Naive thymus-derived CD4-positive, alpha-beta T cell (primary cell): ENCODE results near the gene ERVH48-1. TPM values are rescaled to one million over a fixed set of nuclear protein-coding genes. Genes with fewer than 3 reads are reported as not detected.

ENCODE experiments used
- ATAC-seq: fragments of 150-1000 bp; cut with Tn5 transposase; 2 replicates; pipeline ENCODE4 v1.10.0; 2021; ENCODE audit warnings: mild to moderate bottlenecking, moderate library complexity
- CTCF ChIA-PET: fragments of 350-600 bp; sonication (Branson Sonifier 250); formaldehyde crosslinking; loops from one replicate; lab custom pipeline; 2021; ENCODE audit warnings: antibody characterized with exemption; lab: Charles Lee
- POLR2A ChIA-PET: fragments of 350-600 bp; sonication (Branson Sonifier 250); formaldehyde crosslinking; loops from one replicate; lab custom pipeline; 2021; ENCODE audit warnings: antibody characterized with exemption, inconsistent platforms; lab: Charles Lee
- DNase-seq, 9 donors: peaks; one replicate each; pipeline versions ENCODE4 v3.0.0 to v3.0.0-alpha.2; 2020 to 2022; ENCODE audit warnings: mixed read lengths in 1 of 9
- H3K27ac ChIP-seq: one replicate; pipeline ENCODE4 v1.7.0; 2013; ENCODE audit warnings: mild to moderate bottlenecking, low read depth, low read length, moderate library complexity
- H3K27me3 ChIP-seq, 2 donors: one replicate each; pipeline ENCODE4 v1.7.0; 2013; ENCODE audit warnings: low read length in 2 of 2, mild to moderate bottlenecking in 2 of 2, moderate library complexity in 2 of 2; ENCODE audit not compliant: control insufficient read depth in 2 of 2, insufficient read depth in 2 of 2
- H3K36me3 ChIP-seq, 3 experiments: 1 replicate in 2 of 3; 2 replicates in 1 of 3; pipeline ENCODE4 v1.7.0; 2013; ENCODE audit warnings: low read length in 3 of 3, mild to moderate bottlenecking in 3 of 3, moderate library complexity in 1 of 3; ENCODE audit not compliant: insufficient read depth in 3 of 3, control insufficient read depth in 2 of 3
- H3K4me1 ChIP-seq, 2 donors: one replicate each; pipeline ENCODE4 v1.7.0; 2013; ENCODE audit warnings: low read length in 2 of 2, mild to moderate bottlenecking in 2 of 2, moderate library complexity in 1 of 2; ENCODE audit not compliant: control insufficient read depth in 2 of 2, insufficient read depth in 2 of 2
- H3K4me3 ChIP-seq: 2 replicates; pipeline ENCODE4 v1.7.0; 2013; ENCODE audit warnings: mild to moderate bottlenecking, low read length
- H3K9me3 ChIP-seq, 3 experiments: 1 replicate in 2 of 3; 2 replicates in 1 of 3; pipeline ENCODE4 v1.7.0; 2013; ENCODE audit warnings: low read length in 3 of 3; ENCODE audit not compliant: control insufficient read depth in 2 of 3
- H3K27ac Mint-ChIP-seq, 9 donors: one replicate each; pipeline ENCODE4 v1.8.0; 2020 to 2022; ENCODE audit warnings: mixed read lengths in 9 of 9, mild to moderate bottlenecking in 8 of 9, moderate library complexity in 5 of 9, inconsistent platforms in 2 of 9
- H3K27me3 Mint-ChIP-seq, 5 donors: one replicate each; pipeline ENCODE4 v1.8.0; 2021 to 2022; ENCODE audit warnings: mixed read lengths in 5 of 5, mild to moderate bottlenecking in 1 of 5
- H3K36me3 Mint-ChIP-seq, 5 donors: one replicate each; pipeline ENCODE4 v1.8.0; 2020 to 2022; ENCODE audit warnings: mixed read lengths in 5 of 5, mild to moderate bottlenecking in 3 of 5, inconsistent platforms in 1 of 5
- H3K4me1 Mint-ChIP-seq, 7 donors: one replicate each; pipeline ENCODE4 v1.8.0; 2020 to 2022; ENCODE audit warnings: mixed read lengths in 7 of 7, mild to moderate bottlenecking in 3 of 7, inconsistent platforms in 1 of 7
- H3K4me3 Mint-ChIP-seq, 10 donors: one replicate each; pipeline ENCODE4 v1.8.0; 2020 to 2022; ENCODE audit warnings: mild to moderate bottlenecking in 10 of 10, mixed read lengths in 10 of 10, moderate library complexity in 6 of 10, inconsistent platforms in 2 of 10
- H3K9me3 Mint-ChIP-seq, 11 donors: one replicate each; pipeline ENCODE4 v1.8.0; 2020 to 2022; ENCODE audit warnings: mixed read lengths in 11 of 11, mild to moderate bottlenecking in 4 of 11, inconsistent platforms in 1 of 11, moderate library complexity in 1 of 11
- intact Hi-C, 2 donors: fragments of 100-400 bp; cut with micrococcal nuclease; formaldehyde crosslinking; loops; one replicate each; pipeline ENCODE4 v1.15.1; 2023
- polyA plus RNA-seq, 2 donors: library from polyadenylated mRNA; unstranded; fragments of 300-500 nt; fragmentation: Illumina TruSeq; gene quantifications; one replicate each; pipeline ENCODE4 v1.2.3, GENCODE V29; 2021
- total RNA-seq, 6 experiments: library from RNA in 5 of 6; stranded (reverse) in 5 of 6; gene quantifications; 1 replicate in 5 of 6; 2 replicates in 1 of 6; pipeline ENCODE4 v1.2.3 and lab custom pipeline; 2021 to 2026

The ERVH48-1 gene
- total and polyA plus RNA-seq, 7 experiments from 2014 or later, result 0.17 to 2.8 (median 0.65) TPM

DNA sequence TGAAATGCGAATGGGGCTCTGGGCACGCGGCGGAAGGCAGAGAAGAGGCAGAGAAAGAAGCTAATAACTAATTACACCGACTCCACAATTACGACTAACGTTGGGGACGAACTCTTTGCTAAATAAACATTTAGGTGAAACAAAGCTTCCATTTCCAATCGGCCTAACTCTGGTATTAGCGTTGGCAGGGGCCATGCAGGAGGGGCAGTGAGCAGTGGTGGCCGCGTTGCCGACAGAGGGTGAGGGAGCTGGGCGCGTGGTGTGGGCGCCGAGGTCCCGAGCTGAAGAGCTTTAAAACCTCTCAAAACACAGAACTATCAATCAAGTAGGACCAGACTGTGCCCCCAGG lies 32.9 kb downstream of the ERVH48-1 start:
- H3K4me1 Mint-ChIP-seq, result peaks cover 11 to 21% (median 19%) of the 10 kb centered on the region in 7 donors
- peak overlapping the region; percentile 92 to 98 (median 97) for H3K27ac Mint-ChIP-seq
- Histone ChIP-seq H3K4me1 (peaks cover 6 to 8% of the 10 kb centered on the region in 2 donors), H3K27me3 (no peaks in the 10 kb centered on the region), H3K9me3 (no peaks in the 10 kb centered on the region), H3K4me3 (peak overlapping the region; percentile 94), H3K27ac (peak overlapping the region; percentile 97), H3K36me3 (peaks cover 0 to 8% (median 0%) of the 10 kb centered on the region in 3 experiments)
- H3K4me3 Mint-ChIP-seq, result peak overlapping the region; percentile 87 to 96 (median 90)
- ChIA-PET CTCF (interaction anchor here (0.9 kb wide), 1 partner anchor 83 kb away, joined by 3 read pairs; no protein-coding TSS in a partner anchor), POLR2A (interaction anchor here (0.8 to 3.5 kb wide), 8 partner anchors 8 to 299 kb away, joined by 3 to 44 read pairs (median 5); partner anchors contain the start of genes PKNOX1 and WDR4)
- no peak for ATAC-seq
- H3K27me3 Mint-ChIP-seq, result no peaks in the 10 kb centered on the region
- H3K9me3 Mint-ChIP-seq, result no peaks in the 10 kb centered on the region
- peaks cover 0 to 9% (median 6%) of the 10 kb centered on the region in 5 donors for H3K36me3 Mint-ChIP-seq
- DNase-seq, result no peak
- intact Hi-C loops, result loop anchor here (2.0 to 10.0 kb wide), 3 partner anchors 58 to 896 kb away; partner anchors contain the start of genes PDXK (in 1 of the 2) and RRP1 (in 1 of the 2)

DNA sequence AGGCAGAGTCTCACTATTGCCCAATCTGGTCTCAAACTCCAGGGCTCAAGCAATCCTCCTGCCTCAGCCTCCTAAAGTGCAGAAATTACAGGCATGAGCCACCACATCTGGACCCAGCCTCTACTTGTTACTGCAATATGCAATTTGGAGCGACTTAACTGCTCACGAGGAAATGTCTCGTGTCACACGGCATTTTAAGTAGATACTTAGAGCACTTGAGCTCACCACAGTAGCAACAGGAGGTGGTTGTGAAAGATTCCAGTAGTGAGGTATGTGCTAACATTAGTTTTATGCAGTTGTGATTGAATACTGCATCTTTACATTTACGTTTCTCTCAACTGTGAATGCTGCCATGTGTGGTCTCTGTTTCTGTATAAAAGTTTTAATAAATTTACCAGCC lies 38.1 kb downstream of the ERVH48-1 start:
- H3K4me3 ChIP-seq, result no peak overlapping the region
- H3K4me1 ChIP-seq, result peaks cover 1 to 3% of the 10 kb centered on the region in 2 donors
- H3K27ac Mint-ChIP-seq, result no peak overlapping the region
- CTCF ChIA-PET, result no interaction called here
- peaks cover 2 to 4% (median 2%) of the 10 kb centered on the region in 7 donors for H3K4me1 Mint-ChIP-seq
- H3K4me3 Mint-ChIP-seq, result no peak overlapping the region
- no peak overlapping the region for H3K27ac ChIP-seq
- POLR2A ChIA-PET, result no interaction called here
- no peaks in the 10 kb centered on the region for H3K36me3 ChIP-seq
- ATAC-seq (no peak), DNase-seq (no peak)
- no peaks in the 10 kb centered on the region for H3K9me3 Mint-ChIP-seq
- H3K9me3 ChIP-seq, result no peaks in the 10 kb centered on the region
- intact Hi-C loops, result no loop called here
- H3K36me3 Mint-ChIP-seq, result no peaks in the 10 kb centered on the region
- no peaks in the 10 kb centered on the region for H3K27me3 Mint-ChIP-seq
- H3K27me3 ChIP-seq, result no peaks in the 10 kb centered on the region

DNA sequence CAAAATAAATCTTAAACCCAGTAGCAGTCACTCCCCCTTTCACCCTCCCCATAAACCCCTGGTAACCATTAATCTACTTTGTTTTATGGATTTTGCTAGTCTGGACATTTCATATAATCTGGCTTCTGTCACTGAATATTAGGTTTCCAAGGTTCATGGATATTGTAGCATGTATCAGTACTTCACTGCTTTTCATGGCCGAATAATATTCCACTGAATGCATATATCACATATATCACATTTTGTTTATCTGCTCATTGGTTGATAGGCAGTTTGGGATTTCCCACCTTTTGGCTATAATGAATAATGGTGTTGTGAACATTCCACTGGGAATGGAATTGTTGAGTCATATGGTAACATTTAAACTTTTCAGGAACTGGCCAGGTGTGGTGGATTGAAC lies 41.5 kb downstream of the ERVH48-1 start:
- peaks cover 0 to 6% (median 0%) of the 10 kb centered on the region in 11 donors for H3K9me3 Mint-ChIP-seq
- peaks cover 0 to 4% (median 0%) of the 10 kb centered on the region in 5 donors for H3K36me3 Mint-ChIP-seq
- no peaks in the 10 kb centered on the region for H3K9me3 ChIP-seq
- H3K27ac Mint-ChIP-seq, result no peak overlapping the region
- intact Hi-C loops, result no loop called here
- peaks cover 0 to 4% (median 0%) of the 10 kb centered on the region in 3 experiments for H3K36me3 ChIP-seq
- peaks cover 0 to 6% (median 0%) of the 10 kb centered on the region in 5 donors for H3K27me3 Mint-ChIP-seq
- H3K4me1 Mint-ChIP-seq, result peaks cover 8 to 24% (median 17%) of the 10 kb centered on the region in 7 donors
- ChIA-PET CTCF (no interaction called here), POLR2A (interaction anchor here (0.6 to 1.5 kb wide), 2 partner anchors 9 to 52 kb away, joined by 3 to 8 read pairs; partner anchors contain the start of gene NDUFV3)
- H3K4me1 ChIP-seq, result peaks cover 7 to 8% of the 10 kb centered on the region in 2 donors
- no peak overlapping the region for H3K4me3 Mint-ChIP-seq
- ATAC-seq (no peak), DNase-seq (no peak)
- no peak overlapping the region for H3K27ac ChIP-seq
- H3K4me3 ChIP-seq, result no peak overlapping the region
- H3K27me3 ChIP-seq, result no peaks in the 10 kb centered on the region

DNA sequence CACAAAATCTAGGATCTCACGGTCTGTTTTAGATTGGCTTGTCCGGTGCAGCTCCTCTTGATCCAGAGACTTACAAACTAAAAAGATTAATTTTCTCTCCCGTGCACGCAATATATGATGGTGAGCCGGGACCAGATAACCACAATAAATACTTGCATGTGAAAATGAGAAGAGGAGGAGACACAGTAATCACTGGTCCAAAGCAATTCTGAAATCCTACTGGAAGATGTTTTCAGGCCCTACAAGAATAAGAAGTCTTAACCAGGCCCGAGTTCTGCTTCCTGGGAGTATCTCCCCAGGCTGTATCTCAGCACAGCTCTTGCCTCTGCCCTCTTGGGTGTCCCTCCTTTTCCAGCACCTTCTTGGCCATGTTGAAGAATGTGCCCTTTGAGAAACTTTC lies 45.1 kb downstream of the ERVH48-1 start:
- Histone ChIP-seq H3K27me3 (no peaks in the 10 kb centered on the region), H3K27ac (peak overlapping the region; percentile 85), H3K4me1 (peaks cover 12 to 15% of the 10 kb centered on the region in 2 donors), H3K36me3 (peaks cover 0 to 11% (median 0%) of the 10 kb centered on the region in 3 experiments), H3K9me3 (no peaks in the 10 kb centered on the region), H3K4me3 (peak overlapping the region; percentile 66)
- peaks cover 0 to 6% (median 0%) of the 10 kb centered on the region in 5 donors for H3K27me3 Mint-ChIP-seq
- peaks cover 0 to 6% (median 0%) of the 10 kb centered on the region in 11 donors for H3K9me3 Mint-ChIP-seq
- H3K4me1 Mint-ChIP-seq, result peaks cover 17 to 41% (median 29%) of the 10 kb centered on the region in 7 donors
- ATAC-seq (no peak), DNase-seq (peak in 1 of 9 donors; percentile 4)
- H3K27ac Mint-ChIP-seq, result peak overlapping the region; percentile 94 to 100 (median 98)
- intact Hi-C loops, result no loop called here
- H3K4me3 Mint-ChIP-seq, result peak overlapping the region; percentile 93 to 99 (median 97)
- POLR2A ChIA-PET, result interaction anchor here (1.3 to 4.2 kb wide), 3 partner anchors 10 to 18 kb away, joined by 3 to 44 read pairs (median 6); partner anchors contain the start of gene NDUFV3
- CTCF ChIA-PET, result no interaction called here
- H3K36me3 Mint-ChIP-seq, result peaks cover 0 to 4% (median 3%) of the 10 kb centered on the region in 5 donors

DNA sequence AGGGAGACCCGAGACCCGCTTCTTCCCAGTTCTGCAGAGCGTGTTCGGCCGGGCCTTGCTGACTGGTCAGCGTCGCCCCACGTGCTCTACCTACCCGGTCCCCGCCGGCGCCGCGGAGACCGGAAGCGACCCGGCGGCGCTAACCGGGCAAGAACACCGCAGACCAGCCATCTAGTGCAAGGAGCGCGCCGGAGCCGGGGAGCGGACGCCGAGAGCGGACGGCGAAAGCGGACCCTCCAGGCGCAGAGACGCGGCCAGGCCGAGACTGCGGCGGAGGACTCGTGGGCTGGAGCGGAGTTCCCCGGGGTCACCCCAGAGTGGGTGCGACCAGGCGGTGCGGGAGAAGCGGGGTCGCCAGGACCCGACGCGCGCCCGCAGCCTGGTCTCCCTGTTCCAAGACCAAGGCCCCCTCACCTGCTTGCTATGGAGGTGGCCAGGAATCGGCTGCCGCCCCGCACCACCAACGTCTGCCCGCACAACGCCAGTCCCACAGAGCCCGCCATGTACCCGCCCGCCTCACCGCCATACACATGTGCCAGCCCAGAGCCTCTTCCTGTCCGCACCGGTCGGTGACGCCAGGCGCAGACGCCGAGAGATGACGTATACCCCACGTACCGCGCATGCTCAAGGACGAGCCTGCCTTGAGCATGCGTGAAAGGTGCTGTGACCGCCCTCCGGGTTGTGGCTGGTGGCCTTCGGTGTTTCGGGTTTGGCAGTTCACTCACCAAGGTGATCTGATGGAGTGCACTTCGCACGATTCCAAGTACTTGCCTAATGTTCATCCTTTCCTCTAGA lies 46.2 kb downstream of the ERVH48-1 start, which contains the start of gene WDR4:
Gene WDR4, minus strand, starts transcription at position 547 of the 795 bp plus-strand sequence. Its CDS starts 44 bp downstream, at position 503.
- H3K9me3 ChIP-seq, result no peaks in the 10 kb centered on the region
- peak; percentile 97 for ATAC-seq
- Mint-ChIP-seq H3K9me3 (peaks cover 0 to 6% (median 0%) of the 10 kb centered on the region in 11 donors), H3K27ac (peak within 1 kb of the TSS; percentile 94 to 100 (median 98)), H3K27me3 (peaks cover 0 to 6% (median 0%) of the 10 kb centered on the region in 5 donors), H3K4me3 (peak within 1 kb of the TSS; percentile 93 to 99 (median 97)), H3K4me1 (peaks cover 17 to 41% (median 29%) of the 10 kb centered on the region in 7 donors), H3K36me3 (peaks cover 0 to 10% (median 4%) of the 10 kb centered on the region in 5 donors)
- CTCF ChIA-PET, result no interaction called here
- H3K36me3 ChIP-seq, result peaks cover 0 to 13% (median 0%) of the 10 kb centered on the region in 3 experiments
- peak within 1 kb of the TSS; percentile 66 for H3K4me3 ChIP-seq
- POLR2A ChIA-PET, result interaction anchor here (0.7 to 4.2 kb wide), 5 partner anchors 11 to 817 kb away, joined by 3 to 44 read pairs (median 3); partner anchors contain the start of gene NDUFV3
- peak within 1 kb of the TSS; percentile 85 for H3K27ac ChIP-seq
- intact Hi-C loops, result loop anchor here (1.0 to 2.0 kb wide), 5 partner anchors 14 to 781 kb away; partner anchors contain the start of genes NDUFV3 (in 2 of the 2), PKNOX1 (in 1 of the 2) and RSPH1 (in 1 of the 2)
- DNase-seq, result peak; percentile 97 to 100 (median 99)
- H3K27me3 ChIP-seq, result no peaks in the 10 kb centered on the region
- peaks cover 12 to 15% of the 10 kb centered on the region in 2 donors for H3K4me1 ChIP-seq

DNA sequence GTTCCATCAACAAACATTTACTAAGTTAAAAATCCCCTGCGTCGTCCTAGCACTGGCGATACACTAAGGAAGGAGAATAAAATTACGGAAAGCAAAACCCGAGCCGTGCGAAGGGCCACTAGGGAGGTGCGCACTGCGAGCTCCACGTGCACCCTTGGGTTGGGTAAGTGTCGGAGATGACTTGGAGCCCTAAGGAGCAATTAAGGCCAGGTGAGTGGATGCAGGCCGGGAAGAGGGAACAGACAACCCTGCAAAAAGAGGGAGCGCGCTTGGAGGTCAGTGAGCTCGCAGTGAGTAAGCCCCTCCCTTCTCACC lies 46.8 kb downstream of the ERVH48-1 start:
- H3K27me3 ChIP-seq, result no peaks in the 10 kb centered on the region
- CTCF ChIA-PET, result no interaction called here
- Mint-ChIP-seq H3K36me3 (peaks cover 0 to 12% (median 4%) of the 10 kb centered on the region in 5 donors), H3K9me3 (peaks cover 0 to 6% (median 0%) of the 10 kb centered on the region in 11 donors), H3K27ac (peak overlapping the region; percentile 92 to 99 (median 97)), H3K4me1 (peaks cover 19 to 41% (median 29%) of the 10 kb centered on the region in 7 donors), H3K4me3 (peak overlapping the region; percentile 93 to 99 (median 97)), H3K27me3 (peaks cover 0 to 6% (median 0%) of the 10 kb centered on the region in 5 donors)
- intact Hi-C loops, result loop anchor here in 1 of 2 donors (2.0 kb wide), 1 partner anchor 94 kb away; no protein-coding TSS in a partner anchor
- peak overlapping the region; percentile 85 for H3K27ac ChIP-seq
- POLR2A ChIA-PET, result interaction anchor here (0.7 to 4.2 kb wide), 4 partner anchors 10 to 22 kb away, joined by 3 to 44 read pairs (median 4); partner anchors contain the start of gene NDUFV3
- no peaks in the 10 kb centered on the region for H3K9me3 ChIP-seq
- H3K4me3 ChIP-seq, result peak overlapping the region; percentile 66
- peaks cover 12 to 15% of the 10 kb centered on the region in 2 donors for H3K4me1 ChIP-seq
- ATAC-seq, result peak; percentile 1
- peak in 3 of 9 donors; percentile 11 to 25 (median 19) for DNase-seq
- H3K36me3 ChIP-seq, result peaks cover 0 to 16% (median under 1%) of the 10 kb centered on the region in 3 experiments
